Heart right ventricle (tissue), 16 donors: Measurements from ENCODE around the gene BCKDHB. TPM values are rescaled to one million over a fixed set of nuclear protein-coding genes. Genes with fewer than 3 reads are reported as not detected.

Experiments used
- ATAC-seq, 8 donors: fragments of 200-7000 bp; cut with Tn5 transposase; one replicate each; pipeline ENCODE4 v1.9.1; 2020; ENCODE audit warnings: mild to moderate bottlenecking in 8 of 8, moderate library complexity in 8 of 8, moderate number of reproducible peaks in 1 of 8
- DNase-seq, 2 donors: peaks; one replicate each; pipeline ENCODE4 v3.0.0-alpha.2; 2020
- H3K27ac ChIP-seq, 10 donors: fragments of 200-600 bp; sonication (generic) in 2 of 10; one replicate each; pipeline versions ENCODE4 v1.5.0 to v1.8.0; 2020 to 2022; ENCODE audit warnings: mild to moderate bottlenecking in 3 of 10
- H3K27me3 ChIP-seq, 7 donors: fragments of 200-600 bp; one replicate each; pipeline ENCODE4 v1.8.0; 2021 to 2022; ENCODE audit warnings: mild to moderate bottlenecking in 2 of 7
- H3K36me3 ChIP-seq, 9 donors: fragments of 200-600 bp; sonication (generic) in 1 of 9; one replicate each; pipeline versions ENCODE4 v1.5.0 to v1.8.0; 2020 to 2022; ENCODE audit warnings: mild to moderate bottlenecking in 2 of 9
- H3K4me1 ChIP-seq, 9 donors: fragments of 200-600 bp; sonication (generic) in 1 of 9; one replicate each; pipeline versions ENCODE4 v1.5.0 to v1.8.0; 2020 to 2022; ENCODE audit warnings: mild to moderate bottlenecking in 4 of 9
- H3K4me3 ChIP-seq, 10 donors: fragments of 200-600 bp; sonication (generic) in 2 of 10; one replicate each; pipeline versions ENCODE4 v1.5.0 to v1.8.0; 2020 to 2022; ENCODE audit warnings: mild to moderate bottlenecking in 7 of 10, moderate library complexity in 2 of 10
- H3K9me3 ChIP-seq, 11 donors: fragments of 200-600 bp in 10 of 11; sonication (generic) in 2 of 11; one replicate each; pipeline versions ENCODE4 v1.5.0 to v1.8.0; 2013 to 2022; ENCODE audit warnings: mild to moderate bottlenecking in 2 of 11, control low read depth in 1 of 11, moderate library complexity in 1 of 11
- WGBS, 2 donors: extraction: QIAGEN DNeasy Blood & Tissue Kit; methylation state at CpG; one replicate each; pipeline ENCODE4 v1.1.7; 2013; ENCODE audit warnings: inconsistent platforms in 1 of 2; 5-methylcytosine and 5-hydroxymethylcytosine counted together
- intact Hi-C, 10 donors: fragments of 100-400 bp; cut with DNase I; formaldehyde crosslinking; loops; one replicate each; pipeline versions ENCODE4 v1.11.1 to v1.14.2; 2022
- polyA plus RNA-seq, 2 donors: library from polyadenylated mRNA; stranded (reverse); fragments of 200-250 nt; gene quantifications; one replicate each; pipeline ENCODE4 v1.2.3, GENCODE V29; 2013
- total RNA-seq, 10 donors: library from RNA; stranded (reverse); fragmentation: NEBNext Ultra II Directional in 3 of 10; extraction: Animal tissue kit (Norgen Biotek cat#: 25700) in 3 of 10; gene quantifications; one replicate each; pipeline versions ENCODE4 v1.2.1 to v1.2.4, GENCODE V29; 2021 to 2023
- TF ChIP-seq, protein P1 (sequence below), 9 donors: fragments of 200-600 bp; sonication (generic) in 2 of 9; IDR thresholded peaks; one replicate each; pipeline versions ENCODE4 v1.5.0 to v1.8.0; 2021 to 2022; ENCODE audit warnings: antibody characterized with exemption in 9 of 9, mild to moderate bottlenecking in 5 of 9, moderate library complexity in 1 of 9
- donor health status: Arrhythmogenic right ventricular cardiomyopathy.
- donor health status: ischemic (EF 13 %, LVEDD 7.1; RV severe dilation, severe dysfunction).
- donor health status: healthy with polysubstance abuse.
- donor health status: DM: no; HTN: yes; CAD: no.
- donor health status: DM: no; HTN: no; CAD: no.
- donor health status: ischemic (EF 25% LVEDD 6.9; RV normal size, moderate dysfunction).
- donor health status: ischemic (EF 25% LVEDD 5.7; RV mildly dilated, moderate dysfunction).
- donor health status: healthy.
- donor health status: DM: yes; HTN: yes; CAD: no.
- donor health status: Ischemic cardiomyopathy.
- donor health status: ischemic (EF 35%, LVEDD 5.7; RV mildly dilated, moderate dysfunction).
- donor health status: nonischemic (EF 11% LVEDD 7.7; RV severe dilation, severe dysfunction).
- donor health status: DM: yes; HTN: yes; CAD: no.
- donor health status: PGD.
- donor health status: ischemic (EF 29% LVEDD 5.4; RV normal size, mild dysfunction).
- donor health status: nonischemic (EF 23%, LVEDD 6.1; RV moderate dilation, normal function).

The BCKDHB gene
- total and polyA plus RNA-seq, 12 donors: 7.1 to 46.4 (median 31.2) TPM

DNA sequence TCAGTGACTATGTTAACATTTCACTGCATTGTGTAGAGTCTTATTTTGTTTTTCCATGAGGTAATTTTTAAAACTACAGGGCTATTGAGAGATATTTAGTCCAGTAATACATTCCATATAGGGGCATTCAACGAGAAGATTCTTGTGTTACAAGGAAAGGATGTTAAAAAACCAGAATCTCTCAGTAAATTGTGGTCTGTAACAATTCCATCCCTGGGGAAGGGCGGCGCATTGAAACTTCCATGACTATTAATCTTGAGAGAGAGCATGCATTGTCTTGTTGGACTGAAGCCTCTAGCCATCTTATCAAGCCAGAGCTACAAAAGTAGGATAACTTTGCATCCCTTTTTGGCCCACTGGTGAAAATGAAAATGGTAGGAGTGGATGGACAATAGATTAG is 119.7 kb downstream of the BCKDHB start:
- WGBS, 2 donors: 74 to 75% methylated on average over 3 of the region's 3 CpGs
- intact Hi-C loops: loop anchor here in 2 of 10 donors (10.0 kb wide), 2 partner anchors 109 to 249 kb away; no protein-coding TSS in a partner anchor

DNA sequence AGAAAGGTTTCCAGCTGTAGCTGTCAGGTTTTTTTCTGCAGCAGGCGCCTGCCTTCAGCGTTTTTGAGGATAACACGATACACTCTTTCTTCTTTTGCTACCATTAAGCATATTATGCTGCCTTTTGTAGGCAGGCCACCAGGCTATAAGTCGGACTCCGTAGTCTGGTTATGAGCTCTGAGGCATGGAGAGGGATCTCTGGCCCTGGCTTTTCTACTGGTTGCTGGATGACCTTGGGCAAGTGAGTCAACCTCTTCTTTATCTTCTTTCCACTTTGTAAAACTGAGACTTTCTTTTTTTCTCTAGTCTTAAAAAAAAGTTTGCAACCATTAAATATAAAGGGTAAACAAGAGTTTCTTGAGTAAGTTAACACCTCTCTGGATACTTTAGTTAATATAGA is 120.2 kb downstream of the BCKDHB start:
- TF ChIP-seq, protein P1, sequence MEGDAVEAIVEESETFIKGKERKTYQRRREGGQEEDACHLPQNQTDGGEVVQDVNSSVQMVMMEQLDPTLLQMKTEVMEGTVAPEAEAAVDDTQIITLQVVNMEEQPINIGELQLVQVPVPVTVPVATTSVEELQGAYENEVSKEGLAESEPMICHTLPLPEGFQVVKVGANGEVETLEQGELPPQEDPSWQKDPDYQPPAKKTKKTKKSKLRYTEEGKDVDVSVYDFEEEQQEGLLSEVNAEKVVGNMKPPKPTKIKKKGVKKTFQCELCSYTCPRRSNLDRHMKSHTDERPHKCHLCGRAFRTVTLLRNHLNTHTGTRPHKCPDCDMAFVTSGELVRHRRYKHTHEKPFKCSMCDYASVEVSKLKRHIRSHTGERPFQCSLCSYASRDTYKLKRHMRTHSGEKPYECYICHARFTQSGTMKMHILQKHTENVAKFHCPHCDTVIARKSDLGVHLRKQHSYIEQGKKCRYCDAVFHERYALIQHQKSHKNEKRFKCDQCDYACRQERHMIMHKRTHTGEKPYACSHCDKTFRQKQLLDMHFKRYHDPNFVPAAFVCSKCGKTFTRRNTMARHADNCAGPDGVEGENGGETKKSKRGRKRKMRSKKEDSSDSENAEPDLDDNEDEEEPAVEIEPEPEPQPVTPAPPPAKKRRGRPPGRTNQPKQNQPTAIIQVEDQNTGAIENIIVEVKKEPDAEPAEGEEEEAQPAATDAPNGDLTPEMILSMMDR (IDR thresholded peaks at IDR 0.05): no peak
- Histone ChIP-seq H3K27ac (no peak overlapping the region), H3K36me3 (no peaks in the 10 kb centered on the region), H3K4me1 (no peaks in the 10 kb centered on the region), H3K27me3 (no peaks in the 10 kb centered on the region), H3K4me3 (no peak overlapping the region), H3K9me3 (no peaks in the 10 kb centered on the region)
- intact Hi-C loops: loop anchor here in 2 of 10 donors (10.0 kb wide), 2 partner anchors 108 to 248 kb away; no protein-coding TSS in a partner anchor
- 81 to 89% methylated on average over 5 of the region's 5 CpGs for WGBS, 2 donors
- no peak for DNase-seq
- no peak for ATAC-seq

More for the DNA sequence above, 119.7 kb downstream of the BCKDHB start:
- Histone ChIP-seq H3K4me1 (no peaks in the 10 kb centered on the region), H3K4me3 (no peak overlapping the region), H3K27me3 (no peaks in the 10 kb centered on the region), H3K36me3 (no peaks in the 10 kb centered on the region), H3K9me3 (no peaks in the 10 kb centered on the region), H3K27ac (no peak overlapping the region)
- DNase-seq (no peak), ATAC-seq (no peak)
- TF ChIP-seq, protein P1 (IDR thresholded peaks at IDR 0.05): no peak

DNA sequence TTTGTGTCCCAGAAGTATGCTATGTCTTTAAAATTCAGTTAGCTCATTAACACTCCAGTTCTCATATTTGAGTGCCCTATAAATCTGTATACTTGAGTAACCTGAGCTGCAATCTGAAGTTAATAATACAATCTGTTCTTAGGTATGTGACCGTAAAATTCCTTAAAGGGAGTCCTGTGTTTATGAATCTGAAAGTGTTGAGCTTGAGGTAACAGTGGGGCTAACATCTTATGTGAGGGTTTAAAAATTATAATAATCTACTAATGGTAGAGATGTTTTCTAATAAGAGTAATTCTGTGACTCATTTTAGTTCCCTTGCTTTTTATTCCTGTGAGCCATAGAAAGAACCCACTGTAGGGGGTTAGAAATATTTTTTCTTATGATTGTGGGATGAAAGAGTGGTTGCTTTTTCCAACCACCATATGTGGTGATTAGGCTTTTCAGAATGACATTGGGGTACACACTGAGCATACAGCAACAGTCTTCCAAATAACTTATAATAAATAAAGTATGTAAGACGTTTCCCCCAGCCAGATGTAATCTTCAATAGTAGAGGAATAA is 121.2 kb downstream of the BCKDHB start:
- ATAC-seq (no peak), DNase-seq (no peak)
- Histone ChIP-seq H3K4me1 (no peaks in the 10 kb centered on the region), H3K4me3 (no peak overlapping the region), H3K9me3 (no peaks in the 10 kb centered on the region), H3K27ac (no peak overlapping the region), H3K27me3 (no peaks in the 10 kb centered on the region), H3K36me3 (no peaks in the 10 kb centered on the region)
- TF ChIP-seq, protein P1 (IDR thresholded peaks at IDR 0.05): no peak
- intact Hi-C loops: loop anchor here in 2 of 10 donors (10.0 kb wide), 2 partner anchors 107 to 247 kb away; no protein-coding TSS in a partner anchor
- WGBS, 2 donors: 86 to 95% methylated on average over 2 of the region's 2 CpGs

DNA sequence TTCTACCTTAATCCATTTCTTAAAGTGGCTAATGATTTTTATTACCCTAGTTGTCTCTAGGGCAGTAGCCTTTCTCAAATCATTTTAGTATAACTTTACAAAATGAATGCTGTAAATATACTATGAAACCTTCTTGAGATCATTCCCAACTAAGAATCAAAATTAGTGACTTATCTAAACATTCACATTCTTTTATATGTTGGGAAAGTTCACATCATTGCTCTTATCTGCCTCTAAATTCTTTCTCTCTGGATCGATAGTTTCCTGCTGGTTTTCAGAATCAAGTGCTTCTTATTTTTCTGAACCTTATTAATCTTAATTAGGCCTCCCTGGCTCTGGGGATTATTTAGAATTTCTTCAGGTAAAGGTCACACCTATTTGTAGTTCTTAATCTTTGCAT is 126.8 kb downstream of the BCKDHB start:
- DNase-seq: no peak
- H3K27ac ChIP-seq: no peak overlapping the region
- no peaks in the 10 kb centered on the region for H3K9me3 ChIP-seq
- intact Hi-C loops: no loop called here
- H3K27me3 ChIP-seq: no peaks in the 10 kb centered on the region
- H3K36me3 ChIP-seq: no peaks in the 10 kb centered on the region
- ATAC-seq: no peak
- WGBS, 2 donors: 56 to 63% methylated on average over 1 of the region's 1 CpG
- no peak overlapping the region for H3K4me3 ChIP-seq
- TF ChIP-seq, protein P1 (IDR thresholded peaks at IDR 0.05): no peak
- peaks cover 0 to 9% (median 0%) of the 10 kb centered on the region in 9 donors for H3K4me1 ChIP-seq
